Stimulated activated CD8-positive, alpha-beta memory T cell treated with anti-CD3 and anti-CD28 coated beads, Interleukin-2, amount 100 ng/mL, for 1 hour (primary cell): ENCODE results near the gene ZFAND3.

Experiments
- DNase-seq, 2 donors: peaks; one replicate each; pipeline ENCODE4 v3.0.0-alpha.2; 2020; ENCODE audit warnings: low read depth in 2 of 2

Gene ZFAND3

GRCh38 chr6:38169977-38170526 lies 350.5 kb downstream of the ZFAND3 start:
- DNase-seq = no peak

DNA sequence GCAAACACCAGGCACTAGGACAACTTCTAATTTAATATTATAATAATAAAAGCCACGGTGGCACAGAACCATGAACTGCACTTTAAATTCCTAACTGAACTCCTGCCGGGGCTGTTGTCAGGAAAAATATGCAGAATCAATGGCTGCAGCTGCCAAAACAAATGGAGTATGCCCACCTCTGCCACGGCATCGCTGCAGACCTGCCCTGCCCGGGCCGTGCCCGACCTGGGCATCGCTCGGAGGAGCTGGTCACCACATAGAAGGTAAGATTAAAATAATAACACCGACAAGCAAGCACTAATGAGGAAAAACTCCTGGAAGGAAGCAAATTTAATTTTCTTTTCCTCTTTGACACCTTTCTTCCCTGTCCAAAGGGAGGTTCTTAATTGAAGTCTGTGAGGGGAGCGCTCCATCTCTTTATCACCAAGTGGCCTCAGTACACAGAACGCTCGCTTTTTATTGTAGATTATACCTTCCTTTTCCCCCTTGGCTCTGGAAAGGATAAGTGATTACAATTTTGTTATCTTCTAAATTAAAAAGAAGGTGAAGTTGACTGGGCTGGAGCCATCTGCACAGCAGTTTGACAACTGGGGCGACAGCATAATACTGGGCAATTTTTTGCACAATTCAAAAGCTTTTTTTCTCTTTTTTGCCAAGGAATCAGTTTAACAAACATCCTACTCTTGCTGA lies 351.3 kb downstream of the ZFAND3 start:
- no peak for DNase-seq

DNA sequence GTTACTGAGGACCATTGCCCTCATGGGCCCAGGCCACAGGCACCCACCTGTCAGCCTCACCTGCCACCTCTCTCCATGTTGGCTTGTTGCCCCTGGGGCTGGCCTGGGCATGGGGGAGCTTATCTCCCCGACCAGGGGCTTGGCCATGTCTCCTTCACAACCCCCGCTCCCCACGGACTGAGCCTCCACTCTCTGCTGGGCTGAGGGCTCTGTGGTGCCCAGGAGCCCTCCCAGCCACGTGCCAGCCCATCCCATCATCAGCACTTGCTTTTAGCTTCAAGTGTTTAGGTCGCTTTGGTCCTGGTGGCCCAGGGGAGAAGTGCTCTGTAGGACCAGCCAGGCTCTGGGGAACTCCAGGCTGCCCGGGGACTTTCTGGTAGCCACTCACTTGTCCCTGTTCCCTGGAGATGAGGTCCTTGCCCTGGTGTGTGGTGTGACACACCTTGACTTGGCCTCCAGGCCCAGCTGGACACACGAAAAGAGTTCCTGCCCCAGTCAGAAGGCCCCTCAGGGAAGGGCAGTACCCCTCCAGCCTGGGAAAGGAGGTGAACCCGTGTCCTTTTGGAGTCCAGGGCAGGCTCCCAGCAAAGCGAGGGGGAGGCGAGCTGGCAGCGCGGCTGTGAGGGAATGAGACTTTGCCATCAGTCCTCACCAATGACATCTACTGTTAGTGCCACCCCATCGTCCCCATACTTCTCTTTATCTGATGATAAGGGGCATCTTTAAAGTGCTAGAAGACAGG lies 352.6 kb downstream of the ZFAND3 start:
- DNase-seq = no peak

- no peak for DNase-seq
These were observed 353.3 kb downstream of the ZFAND3 start for GRCh38 chr6:38172739-38173410.

GRCh38 chr6:38173909-38174308 lies 354.4 kb downstream of the ZFAND3 start:
- no peak for DNase-seq

DNA sequence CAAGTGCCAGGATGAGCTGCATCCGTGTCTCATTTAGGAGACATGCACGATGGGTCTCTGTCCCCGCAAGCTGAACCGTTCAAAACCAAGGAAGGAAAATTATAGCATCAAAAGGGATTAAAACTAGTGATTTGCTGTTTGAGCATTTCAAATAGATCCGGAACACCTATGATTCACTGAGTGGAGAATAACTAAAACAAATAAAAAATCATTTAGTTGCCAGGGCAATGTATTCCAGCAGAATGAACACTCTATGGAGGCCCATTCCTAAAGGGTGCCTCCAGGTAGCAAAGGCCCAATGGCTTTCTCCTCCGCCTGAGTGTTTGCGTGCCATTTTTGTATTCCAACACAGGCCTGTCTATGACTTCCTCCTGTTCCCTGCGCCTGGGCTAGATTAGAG lies 354.8 kb downstream of the ZFAND3 start:
- DNase-seq = no peak

GRCh38 chr6:38174806-38175495 lies 355.4 kb downstream of the ZFAND3 start:
- DNase-seq = no peak

DNA sequence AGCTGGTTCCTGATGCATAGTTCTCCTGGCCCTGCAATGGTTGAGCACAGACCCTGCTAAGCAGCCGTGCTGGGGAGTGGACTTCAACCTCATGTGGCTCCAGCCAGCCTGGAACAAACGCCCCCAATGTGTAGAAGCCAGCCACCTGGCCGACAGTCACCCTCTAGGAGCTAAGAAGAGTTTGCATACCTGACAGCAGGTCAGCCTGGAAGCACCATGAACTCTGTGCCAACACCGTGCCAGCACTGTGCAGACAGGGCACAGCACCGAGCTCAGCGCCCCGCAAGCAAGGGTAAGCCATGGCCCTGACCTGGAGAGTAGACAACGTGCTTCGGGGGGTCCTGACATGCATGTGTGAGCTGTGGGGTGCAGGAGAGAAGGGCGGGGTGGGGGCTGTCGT lies 356.3 kb downstream of the ZFAND3 start:
- no peak for DNase-seq

GRCh38 chr6:38176797-38177751 lies 357.5 kb downstream of the ZFAND3 start:
- no peak for DNase-seq

- no peak for DNase-seq
These were observed 358.5 kb downstream of the ZFAND3 start for GRCh38 chr6:38177882-38178583.

GRCh38 chr6:38178584-38178886 lies 359.0 kb downstream of the ZFAND3 start:
- no peak for DNase-seq

- no peak for DNase-seq
These were observed 359.8 kb downstream of the ZFAND3 start for GRCh38 chr6:38179300-38179699.

GRCh38 chr6:38179794-38180430 lies 360.4 kb downstream of the ZFAND3 start:
- no peak for DNase-seq

GRCh38 chr6:38180586-38180985 lies 361.1 kb downstream of the ZFAND3 start:
- DNase-seq = no peak

GRCh38 chr6:38182426-38182825 lies 362.9 kb downstream of the ZFAND3 start:
- DNase-seq = no peak

DNA sequence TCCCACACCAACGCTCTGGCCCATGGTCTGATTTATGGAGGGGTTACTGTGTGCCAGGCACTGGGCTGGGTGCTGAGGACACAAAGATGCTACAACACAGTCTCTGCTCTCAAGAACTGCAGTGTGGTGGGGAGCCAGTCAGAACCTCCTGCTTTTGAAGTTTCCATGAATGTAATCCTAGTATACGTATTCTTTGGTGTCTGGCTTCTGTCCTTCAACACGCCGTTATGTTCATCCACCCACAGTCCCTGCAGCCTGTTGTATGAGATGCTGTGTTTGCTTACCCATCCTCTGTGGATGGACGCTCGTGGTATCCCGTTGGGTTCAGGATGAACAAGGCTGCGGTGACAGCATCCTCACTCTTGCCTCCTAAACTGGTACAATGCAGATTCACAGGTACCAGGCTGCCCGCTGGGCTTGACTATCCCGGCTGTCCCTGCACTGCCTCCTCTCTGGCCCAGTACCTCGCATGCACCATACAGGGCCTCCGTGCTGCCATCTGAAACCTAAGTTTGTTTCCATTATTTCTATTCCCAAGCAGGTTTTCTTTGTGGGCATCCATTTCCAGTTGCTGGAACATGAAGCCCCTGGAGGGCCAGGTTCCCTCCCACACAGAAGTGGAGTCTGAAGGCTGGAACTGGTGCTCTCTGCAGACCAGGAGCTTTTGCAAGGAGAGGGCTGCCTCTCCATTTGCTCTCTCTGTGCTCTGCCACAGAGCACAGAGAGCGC lies 364.5 kb downstream of the ZFAND3 start:
- no peak for DNase-seq

GRCh38 chr6:38184585-38185080 lies 365.1 kb downstream of the ZFAND3 start:
- no peak for DNase-seq

- DNase-seq = no peak
These were observed 365.7 kb downstream of the ZFAND3 start for GRCh38 chr6:38185244-38185643.

GRCh38 chr6:38185752-38186151 lies 366.2 kb downstream of the ZFAND3 start:
- no peak for DNase-seq
